Fibroblast of mammary gland (primary cell): ENCODE data around the gene MAP2K1.

Experiments
- DNase-seq: peaks from one replicate; pipeline ENCODE4 v3.0.0-alpha.2; 2010; ENCODE audit warnings: low read depth
- H3K4me3 ChIP-seq: 2 replicates; pipeline ENCODE4 v1.5.1; 2011; ENCODE audit warnings: low read depth, mild to moderate bottlenecking, low read length, moderate library complexity; ENCODE audit not compliant: control insufficient read depth
- TF ChIP-seq, protein P1 (sequence below): conservative IDR thresholded peaks from 2 replicates; pipeline ENCODE4 v1.5.1; 2011; ENCODE audit warnings: low read depth, low read length, inconsistent platforms; ENCODE audit not compliant: control insufficient read depth, insufficient read depth

Gene MAP2K1

DNA sequence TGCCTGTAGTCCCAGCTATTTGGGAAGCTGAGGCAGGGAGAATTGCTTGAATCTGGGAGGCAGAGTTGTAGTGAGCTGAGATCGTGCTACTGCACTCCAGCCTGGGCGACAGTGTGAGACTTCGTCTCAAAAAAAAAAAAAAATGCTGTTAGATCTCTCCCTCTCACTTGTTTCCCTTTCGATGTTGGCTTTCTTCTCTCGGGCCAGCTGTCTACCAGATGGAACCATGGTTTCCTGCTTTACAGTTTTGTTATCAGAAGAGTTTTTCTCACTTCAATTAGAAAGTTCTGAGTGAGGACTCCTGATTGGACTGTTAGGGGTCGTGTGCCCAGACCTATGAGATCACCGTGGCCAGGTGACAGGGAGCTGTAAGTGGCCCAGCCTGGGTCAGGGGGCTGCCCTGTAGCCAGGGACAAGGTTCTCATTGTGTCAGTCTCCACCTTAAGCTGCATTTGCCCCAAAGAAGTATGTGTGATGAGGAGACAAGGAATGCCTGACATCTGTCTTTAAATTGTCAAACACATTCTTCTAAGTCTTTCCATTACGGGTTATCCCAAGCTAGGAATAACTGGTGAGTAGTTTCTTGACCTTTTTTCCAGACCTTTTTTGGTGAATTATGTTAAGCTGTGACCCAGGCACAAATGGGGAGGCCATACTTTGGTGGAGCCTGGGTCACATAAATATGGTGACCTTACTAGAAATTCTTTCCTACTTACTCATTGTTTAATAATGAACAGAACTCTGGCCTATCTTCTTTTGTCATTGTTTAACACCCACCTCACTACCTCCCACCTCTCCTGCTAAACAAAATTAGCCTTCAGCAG lies 85.7 kb downstream of the MAP2K1 start:
- TF ChIP-seq, protein P1, sequence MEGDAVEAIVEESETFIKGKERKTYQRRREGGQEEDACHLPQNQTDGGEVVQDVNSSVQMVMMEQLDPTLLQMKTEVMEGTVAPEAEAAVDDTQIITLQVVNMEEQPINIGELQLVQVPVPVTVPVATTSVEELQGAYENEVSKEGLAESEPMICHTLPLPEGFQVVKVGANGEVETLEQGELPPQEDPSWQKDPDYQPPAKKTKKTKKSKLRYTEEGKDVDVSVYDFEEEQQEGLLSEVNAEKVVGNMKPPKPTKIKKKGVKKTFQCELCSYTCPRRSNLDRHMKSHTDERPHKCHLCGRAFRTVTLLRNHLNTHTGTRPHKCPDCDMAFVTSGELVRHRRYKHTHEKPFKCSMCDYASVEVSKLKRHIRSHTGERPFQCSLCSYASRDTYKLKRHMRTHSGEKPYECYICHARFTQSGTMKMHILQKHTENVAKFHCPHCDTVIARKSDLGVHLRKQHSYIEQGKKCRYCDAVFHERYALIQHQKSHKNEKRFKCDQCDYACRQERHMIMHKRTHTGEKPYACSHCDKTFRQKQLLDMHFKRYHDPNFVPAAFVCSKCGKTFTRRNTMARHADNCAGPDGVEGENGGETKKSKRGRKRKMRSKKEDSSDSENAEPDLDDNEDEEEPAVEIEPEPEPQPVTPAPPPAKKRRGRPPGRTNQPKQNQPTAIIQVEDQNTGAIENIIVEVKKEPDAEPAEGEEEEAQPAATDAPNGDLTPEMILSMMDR = no peak
- peak; percentile 36 for DNase-seq
- no peak overlapping the region for H3K4me3 ChIP-seq

- no peak for DNase-seq
- TF ChIP-seq, protein P1 = no peak
These were observed 87.4 kb downstream of the MAP2K1 start for GRCh38 chr15:66474135-66474534.

DNA sequence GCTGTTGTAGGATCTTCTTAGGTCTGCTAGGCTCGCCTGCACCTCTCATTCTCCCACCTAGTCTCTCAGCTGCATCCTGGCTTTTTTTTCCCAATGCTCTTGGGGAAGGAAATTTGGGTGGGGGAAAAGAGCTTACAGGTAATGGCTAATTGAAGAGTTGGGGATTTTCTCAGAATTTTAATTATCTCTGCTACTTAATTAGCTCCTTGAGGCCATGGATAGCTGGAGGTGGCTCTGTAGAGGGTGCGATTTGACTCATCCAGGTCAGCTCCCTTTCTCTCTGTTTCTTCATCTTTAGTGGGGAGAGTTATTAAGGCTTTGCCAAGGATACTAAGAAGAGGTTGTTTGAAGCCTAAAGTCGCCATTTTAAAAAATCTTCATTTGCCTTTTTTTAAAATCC lies 88.3 kb downstream of the MAP2K1 start:
- DNase-seq = no peak
- H3K4me3 ChIP-seq = no peak overlapping the region
- TF ChIP-seq, protein P1 = no peak

More at GRCh38 chr15:66474135-66474534, 87.4 kb downstream of the MAP2K1 start:
- no peak overlapping the region for H3K4me3 ChIP-seq

DNA sequence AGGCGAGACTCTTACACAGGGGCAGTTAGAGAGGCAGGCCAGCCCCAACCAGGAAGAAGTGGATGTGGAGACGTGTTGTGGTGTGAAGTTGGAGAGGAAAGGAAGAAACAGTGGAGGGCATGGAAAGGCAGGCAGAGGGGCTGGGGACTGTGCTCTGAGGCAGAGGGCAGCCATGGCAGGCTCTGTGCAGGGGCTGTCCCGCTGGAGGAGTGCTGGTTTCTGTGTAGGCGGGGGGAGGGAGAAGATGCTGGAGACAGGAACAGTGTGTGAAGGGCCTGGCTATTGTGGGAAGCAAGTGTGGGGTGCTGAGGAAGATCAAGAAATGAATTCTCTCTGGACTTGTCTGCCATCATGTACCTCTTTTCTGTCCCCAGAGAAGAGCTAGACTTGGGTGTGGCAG lies 89.8 kb downstream of the MAP2K1 start:
- TF ChIP-seq, protein P1 = no peak
- no peak overlapping the region for H3K4me3 ChIP-seq
- no peak for DNase-seq

DNA sequence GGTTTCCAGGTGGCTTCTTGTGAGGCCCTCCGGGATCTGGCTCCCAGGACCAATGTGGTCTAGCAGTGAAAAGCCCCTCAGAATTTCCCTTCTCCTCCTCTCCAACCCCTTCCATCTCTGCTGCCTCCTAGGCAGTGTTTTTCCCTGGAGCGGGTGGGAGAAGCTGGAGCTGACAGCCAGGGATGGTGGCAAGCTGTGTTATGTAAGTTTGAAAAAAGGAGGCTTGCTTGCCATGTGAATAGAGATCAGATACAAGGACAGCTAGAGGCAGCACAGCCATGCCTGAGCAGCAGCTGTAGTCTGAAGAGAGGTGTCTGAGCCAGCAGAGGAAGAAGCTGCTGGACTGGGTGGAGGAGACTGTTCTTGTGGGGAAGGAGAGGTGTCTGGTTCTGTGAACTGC lies 90.3 kb downstream of the MAP2K1 start:
- DNase-seq = no peak
- no peak overlapping the region for H3K4me3 ChIP-seq
- TF ChIP-seq, protein P1 = no peak

DNA sequence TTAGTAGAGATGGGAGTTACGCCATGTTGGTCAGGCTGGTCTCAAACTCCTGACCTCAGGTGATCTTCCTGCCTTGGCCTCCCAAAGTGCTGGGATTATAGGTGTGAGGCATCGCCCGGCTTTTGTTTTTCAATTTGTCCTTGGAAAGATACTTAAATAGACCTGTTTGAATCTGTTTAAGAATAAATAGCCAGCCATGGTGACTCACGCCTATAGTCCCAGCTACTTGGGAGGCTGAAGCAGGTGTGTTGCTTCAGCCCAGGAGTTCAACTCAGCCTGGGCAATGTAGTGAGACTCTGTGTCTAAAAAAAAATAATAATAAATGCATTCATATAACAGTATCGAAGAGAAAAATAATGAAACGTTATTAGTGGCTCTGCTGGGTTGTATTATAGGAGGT lies 93.6 kb downstream of the MAP2K1 start:
- TF ChIP-seq, protein P1 = no peak
- no peak for DNase-seq
- H3K4me3 ChIP-seq = no peak overlapping the region
